ENCODE measurements around the gene KITLG. TPM values are rescaled to one million over a fixed set of nuclear protein-coding genes. Genes with fewer than 3 reads are reported as not detected.

Gene KITLG
- total and polyA plus RNA-seq, 9 donors = 5.0 to 22.6 (median 9.5) TPM

DNA sequence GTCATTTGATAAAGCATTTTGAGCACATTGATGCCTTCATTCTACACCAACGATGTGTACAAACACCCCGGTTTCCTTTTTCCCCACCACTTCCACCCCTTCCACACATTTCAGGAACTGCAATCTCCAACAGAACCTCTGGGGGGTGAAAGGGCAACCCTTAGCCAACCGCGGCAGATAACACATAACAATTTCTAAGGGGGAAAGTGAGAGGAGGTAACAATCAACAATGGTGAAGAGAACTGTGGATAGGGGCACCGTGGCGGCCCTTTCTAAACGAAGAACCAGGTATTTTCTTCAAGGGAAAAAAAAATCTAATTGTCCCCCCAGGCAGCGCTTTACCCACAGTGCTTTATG, 1.1 kb downstream of the KITLG start:
- WGBS, 3 donors = 0 to 5% (median 1%) methylated on average over 8 of the region's 8 CpGs
- Histone ChIP-seq H3K27me3 (no peaks in the 10 kb centered on the region), H3K36me3 (no peaks in the 10 kb centered on the region), H3K9me3 (no peaks in the 10 kb centered on the region), H3K4me3 (peak overlapping the region; percentile 50), H3K27ac (peak overlapping the region; percentile 9 to 64), H3K4me1 (ENCODE audit: insufficient read depth) (peaks cover 5% of the 10 kb centered on the region)
- intact Hi-C loops (cut with DNase I) = no loop called here
- TF ChIP-seq EP300 (IDR thresholded peaks at IDR 0.05) = no peak
- no peak for TF ChIP-seq POLR2A (IDR thresholded peaks at IDR 0.05)
- TF ChIP-seq CTCF (IDR thresholded peaks at IDR 0.05) = peak in 1 of 3 donors; percentile 10
- peak in 2 of 5 donors; percentile 16 to 21 for DNase-seq

DNA sequence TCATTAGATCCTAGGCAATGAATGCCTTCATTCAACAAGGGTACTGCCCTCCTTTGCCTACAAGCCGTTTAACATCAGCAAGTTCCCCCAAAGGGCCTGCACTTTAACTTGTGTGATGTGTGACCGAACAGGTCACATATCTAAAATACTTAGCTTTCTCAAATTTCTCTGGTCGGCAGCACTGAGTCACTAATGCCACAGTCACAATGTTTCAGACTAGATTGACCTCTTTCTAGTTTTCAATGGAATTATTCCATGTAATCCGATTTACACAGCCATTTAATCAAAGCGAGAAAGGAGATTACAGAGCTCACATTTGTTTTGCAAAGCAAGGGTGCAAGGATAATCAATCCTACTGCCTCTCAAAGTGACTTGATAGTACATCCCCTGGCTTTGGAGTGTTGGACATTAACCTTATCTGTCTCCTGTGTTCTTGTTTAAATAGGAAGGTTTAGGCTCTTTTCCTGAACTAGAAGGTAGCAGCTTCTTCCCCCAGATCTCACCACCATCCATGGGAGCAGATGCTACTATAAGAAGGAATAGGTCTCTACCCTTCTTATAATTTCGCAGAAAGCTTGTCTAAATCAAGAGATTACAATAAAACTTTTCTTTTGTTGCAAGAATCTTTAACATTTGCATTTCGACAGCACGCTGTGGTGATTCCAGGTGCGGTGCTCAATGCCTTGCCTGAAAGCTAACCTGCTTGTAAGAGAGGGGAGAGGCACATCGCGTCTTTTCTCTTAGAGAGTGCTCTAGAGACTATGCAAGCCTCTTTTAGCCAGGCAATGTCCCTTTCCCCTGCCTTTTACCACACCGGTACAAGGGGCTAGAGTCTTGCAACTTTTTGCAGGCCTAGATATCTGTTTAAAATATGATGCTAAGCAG, 1.8 kb downstream of the KITLG start:
- TF ChIP-seq POLR2A (IDR thresholded peaks at IDR 0.05) = no peak
- no peak for TF ChIP-seq EP300 (IDR thresholded peaks at IDR 0.05)
- no peak for TF ChIP-seq CTCF (IDR thresholded peaks at IDR 0.05)
- Histone ChIP-seq H3K4me3 (peak overlapping the region; percentile 50), H3K27ac (peak overlapping the region in 1 of 2 donors; percentile 19), H3K9me3 (no peaks in the 10 kb centered on the region), H3K4me1 (ENCODE audit: insufficient read depth) (peaks cover 8% of the 10 kb centered on the region), H3K36me3 (no peaks in the 10 kb centered on the region), H3K27me3 (no peaks in the 10 kb centered on the region)
- intact Hi-C loops (cut with DNase I) = no loop called here
- DNase-seq = no peak
- WGBS, 3 donors = 49 to 69% (median 53%) methylated on average over 12 of the region's 12 CpGs

DNA sequence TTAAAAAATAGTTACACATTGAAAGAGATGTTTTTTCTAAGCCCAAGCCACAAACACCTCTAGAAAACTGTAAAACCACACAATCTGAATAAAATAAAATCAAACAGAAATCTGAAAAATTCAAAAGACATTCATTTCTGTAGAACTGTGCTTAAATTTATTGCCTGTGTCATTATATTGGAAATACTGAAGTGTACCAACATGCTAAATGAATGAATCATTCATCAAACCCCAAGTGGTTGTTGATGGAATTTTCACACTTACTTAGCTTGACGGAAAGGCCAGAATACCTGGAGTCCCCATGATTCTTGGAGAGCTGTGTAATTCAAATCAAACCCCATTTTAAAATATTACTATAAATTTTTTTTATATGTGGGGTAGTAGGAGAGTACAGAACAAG, 2.7 kb downstream of the KITLG start:
- Histone ChIP-seq H3K36me3 (no peaks in the 10 kb centered on the region), H3K27me3 (no peaks in the 10 kb centered on the region), H3K4me3 (no peak overlapping the region), H3K9me3 (no peaks in the 10 kb centered on the region), H3K4me1 (ENCODE audit: insufficient read depth) (peaks cover 14% of the 10 kb centered on the region), H3K27ac (no peak overlapping the region)
- TF ChIP-seq CTCF (IDR thresholded peaks at IDR 0.05) (no peak), EP300 (IDR thresholded peaks at IDR 0.05) (no peak), POLR2A (IDR thresholded peaks at IDR 0.05) (no peak)
- DNase-seq = no peak
- intact Hi-C loops (cut with DNase I) = no loop called here
- 84 to 89% (median 84%) methylated on average over 1 of the region's 1 CpG for WGBS, 3 donors

DNA sequence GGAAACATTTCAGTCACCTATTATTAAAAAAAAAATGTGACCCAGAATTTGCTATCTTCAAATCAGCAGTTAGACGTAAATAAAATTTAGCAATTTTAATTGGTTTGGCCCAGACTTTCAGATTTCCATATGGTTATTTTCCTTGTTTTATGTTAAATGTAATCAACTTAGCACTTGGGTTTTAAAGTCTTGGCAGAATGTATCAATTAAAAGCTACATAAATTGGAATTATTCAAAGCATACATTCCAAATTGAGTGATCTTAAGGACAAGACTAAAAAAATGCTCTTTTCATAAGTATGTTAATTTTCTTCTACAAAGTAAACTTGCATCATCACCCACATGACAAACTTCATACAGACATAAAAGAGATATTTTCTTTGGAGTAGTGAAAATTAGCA, 3.4 kb downstream of the KITLG start:
- Histone ChIP-seq H3K4me3 (no peak overlapping the region), H3K36me3 (no peaks in the 10 kb centered on the region), H3K27me3 (no peaks in the 10 kb centered on the region), H3K9me3 (no peaks in the 10 kb centered on the region), H3K27ac (no peak overlapping the region), H3K4me1 (ENCODE audit: insufficient read depth) (peaks cover 14% of the 10 kb centered on the region)
- WGBS, 3 donors = 92 to 100% (median 94%) methylated on average over 1 of the region's 1 CpG
- intact Hi-C loops (cut with DNase I) = no loop called here
- TF ChIP-seq EP300 (IDR thresholded peaks at IDR 0.05) (no peak), CTCF (IDR thresholded peaks at IDR 0.05) (no peak), POLR2A (IDR thresholded peaks at IDR 0.05) (no peak)
- no peak for DNase-seq

All from ovary (tissue), 9 donors.